Stimulated activated CD4-positive, alpha-beta T cell treated with anti-CD3 and anti-CD28 coated beads, Interleukin-2, amount 100 ng/mL, for 48 hours (primary cell): ENCODE results near the gene SEMA4A.
"Not testable (repeated sequence)": the region's sequence is repeated elsewhere in the genome, so short reads cannot be mapped to it uniquely, and the experiment has no call there.

Experiments used
- DNase-seq, 2 donors: peaks; one replicate each; pipeline ENCODE4 v3.0.0-alpha.2; 2020

Gene SEMA4A

DNA sequence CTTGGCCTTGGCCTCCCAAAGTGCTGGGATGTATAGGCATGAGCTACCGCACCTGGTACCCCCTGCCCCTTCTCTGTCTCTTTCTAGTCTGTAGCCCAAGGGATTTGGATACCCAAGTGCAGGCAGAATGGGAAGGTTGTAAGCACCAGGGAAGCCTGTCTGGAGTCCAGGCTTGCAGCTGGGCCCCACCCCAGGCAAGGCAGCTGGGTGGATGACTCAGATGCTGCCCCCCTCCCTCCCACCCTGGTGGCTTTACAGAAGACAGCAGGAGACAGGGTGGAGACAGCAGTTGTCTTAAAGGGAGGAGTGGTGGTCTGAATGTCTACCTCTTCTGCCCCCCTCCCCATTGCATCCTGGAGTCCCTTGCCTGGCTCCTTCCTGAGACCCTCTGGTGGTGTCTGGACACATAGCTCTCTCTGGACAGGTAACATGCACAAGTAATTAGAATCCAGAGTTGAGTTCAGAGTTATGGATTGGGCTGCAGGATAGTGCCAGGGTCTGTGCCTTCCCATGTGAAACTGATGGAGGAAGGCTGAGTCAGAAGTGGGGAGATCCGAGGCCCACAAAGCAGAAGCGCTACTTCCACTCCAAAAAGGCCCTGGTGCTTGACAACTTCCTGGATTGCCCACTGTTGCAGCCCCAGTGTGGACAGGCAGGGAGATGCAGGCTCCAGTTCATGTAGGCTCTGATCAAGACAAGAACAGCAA is 33.7 kb upstream of the SEMA4A start:
- no peak for DNase-seq

DNA sequence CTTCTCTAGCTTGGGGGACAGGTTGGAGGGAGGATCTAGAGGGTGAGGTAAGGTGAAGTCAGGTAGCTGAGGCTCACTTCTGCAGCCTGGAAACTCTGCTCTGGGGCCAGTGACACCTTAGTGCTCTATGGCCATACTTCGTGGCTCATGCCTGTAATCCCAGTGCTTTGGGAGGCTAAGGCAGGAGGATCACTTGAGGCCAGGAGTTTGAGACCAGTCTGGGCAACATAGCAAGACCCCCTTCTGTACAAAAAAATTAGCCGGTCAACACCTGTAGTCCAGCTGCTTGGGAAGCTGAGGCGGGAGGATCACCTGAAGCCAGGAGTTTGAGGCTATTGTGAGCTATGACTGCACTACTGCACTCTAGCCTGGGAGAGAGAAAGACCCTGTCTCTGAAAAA is 33.1 kb upstream of the SEMA4A start:
- DNase-seq = no peak

GRCh38 chr1:156121005-156121404 is 32.4 kb upstream of the SEMA4A start:
- DNase-seq = not testable (repeated sequence)

GRCh38 chr1:156121457-156121856 is 31.9 kb upstream of the SEMA4A start:
- no peak for DNase-seq

- no peak for DNase-seq
Observed at GRCh38 chr1:156122086-156122485, 31.3 kb upstream of the SEMA4A start.

- no peak for DNase-seq
Observed at GRCh38 chr1:156122519-156123355, 30.6 kb upstream of the SEMA4A start.

DNA sequence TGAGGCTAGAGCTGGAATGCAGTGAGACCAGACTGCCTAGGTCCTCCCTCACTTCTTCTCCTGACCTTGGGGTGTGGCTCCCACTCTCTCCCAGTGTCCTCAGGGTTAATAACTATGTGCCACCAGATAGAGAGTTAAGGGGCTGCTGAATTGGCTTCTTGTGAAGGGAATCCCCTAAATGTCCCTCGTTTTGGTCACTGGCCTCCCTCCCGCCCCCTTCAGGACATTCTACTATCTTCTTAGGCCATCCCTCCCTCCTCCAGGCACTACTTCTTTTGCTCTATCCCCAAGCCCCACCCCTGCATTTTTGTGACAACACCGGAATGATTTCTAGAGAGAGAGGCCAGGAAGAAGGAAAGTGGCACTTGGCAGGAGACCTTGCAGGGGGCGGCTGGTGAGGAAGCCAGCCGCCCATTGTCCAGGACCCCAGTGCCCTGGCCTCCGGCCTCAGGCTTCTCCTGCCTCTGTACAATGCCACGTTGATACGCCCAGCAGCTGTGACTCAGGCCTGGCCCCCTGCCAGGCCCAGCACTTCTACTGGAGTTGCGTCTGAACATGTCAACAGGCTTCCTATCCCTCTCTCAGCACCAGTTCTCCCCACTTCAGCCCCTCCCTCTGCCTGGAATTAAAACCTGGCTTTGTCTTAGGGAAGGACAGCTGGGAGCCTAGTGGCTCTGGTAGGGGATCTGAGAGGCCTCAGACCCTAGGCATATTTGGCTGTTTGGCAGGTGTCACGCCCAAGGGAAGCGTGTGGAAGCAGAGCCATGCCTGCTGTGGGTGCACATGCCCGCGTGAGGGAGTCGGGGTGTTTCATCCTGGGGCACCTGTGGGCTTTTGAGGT is 29.8 kb upstream of the SEMA4A start:
- DNase-seq = peak in 1 of 2 donors; percentile 53

DNA sequence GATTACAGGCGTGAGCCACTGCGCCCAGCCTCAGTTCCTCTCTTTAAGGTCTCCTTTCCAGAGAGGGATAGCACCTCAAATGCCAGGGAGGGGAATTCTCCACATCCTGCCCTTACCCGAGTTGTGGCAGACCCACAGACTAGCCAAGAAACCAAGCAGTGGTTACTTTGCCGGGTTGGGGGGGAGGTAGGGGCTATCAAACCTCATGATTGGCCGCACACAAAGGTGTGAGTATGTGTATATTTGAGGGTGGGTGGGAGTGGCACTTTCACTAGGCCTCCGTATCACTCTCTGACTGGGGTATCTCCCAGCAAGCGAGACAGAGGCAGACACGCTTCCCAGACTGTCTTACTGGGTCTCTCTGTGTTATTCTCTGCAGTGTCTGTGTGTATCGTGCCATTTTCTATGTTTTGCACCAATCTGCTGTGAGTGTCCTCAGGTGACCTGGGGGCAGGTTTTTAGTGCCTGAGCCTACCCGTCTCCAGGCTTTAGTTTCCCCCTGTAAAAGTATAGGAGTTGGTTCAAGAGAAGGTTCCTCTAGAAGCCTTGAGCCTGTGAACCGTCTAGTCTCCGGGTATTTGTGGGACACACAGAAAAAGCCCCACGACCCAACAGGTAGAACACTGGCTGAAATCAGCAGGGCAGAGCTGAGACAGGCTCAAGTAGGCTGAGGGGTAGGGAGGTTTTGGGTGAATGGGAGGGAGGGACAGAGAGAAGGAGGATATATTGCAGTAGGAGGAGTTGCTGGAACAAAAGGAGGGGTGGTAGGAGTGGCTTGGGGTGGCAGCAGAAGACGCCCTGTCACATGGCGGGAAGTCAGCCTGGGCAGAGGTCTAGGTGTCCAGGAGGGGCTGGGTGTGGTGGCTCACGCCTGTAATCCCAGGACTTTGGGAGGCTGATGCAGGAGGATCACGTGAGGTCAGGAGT is 28.6 kb upstream of the SEMA4A start:
- DNase-seq = no peak

DNA sequence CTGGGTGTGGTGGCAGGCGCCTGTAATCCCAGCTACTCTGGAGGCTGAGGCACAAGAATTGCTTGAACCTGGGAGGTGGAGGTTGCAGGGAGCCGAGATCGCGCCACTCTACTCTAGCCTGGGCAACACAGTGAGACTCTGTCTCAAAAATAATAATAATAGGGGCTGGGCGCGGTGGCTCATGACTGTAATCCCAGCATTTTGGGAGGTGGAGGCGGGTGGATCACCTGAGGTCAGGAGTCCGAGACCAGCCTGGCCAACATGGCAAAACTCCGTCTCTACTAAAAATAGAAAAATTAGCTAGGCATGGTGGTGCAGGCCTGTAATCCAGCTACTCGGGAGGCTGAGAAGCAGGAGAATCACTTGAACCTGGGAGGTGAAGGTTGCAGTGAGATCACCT is 27.8 kb upstream of the SEMA4A start:
- DNase-seq = not testable (repeated sequence)

- peak in 1 of 2 donors; percentile 40 for DNase-seq
Observed at GRCh38 chr1:156126043-156126629, 27.2 kb upstream of the SEMA4A start.

DNA sequence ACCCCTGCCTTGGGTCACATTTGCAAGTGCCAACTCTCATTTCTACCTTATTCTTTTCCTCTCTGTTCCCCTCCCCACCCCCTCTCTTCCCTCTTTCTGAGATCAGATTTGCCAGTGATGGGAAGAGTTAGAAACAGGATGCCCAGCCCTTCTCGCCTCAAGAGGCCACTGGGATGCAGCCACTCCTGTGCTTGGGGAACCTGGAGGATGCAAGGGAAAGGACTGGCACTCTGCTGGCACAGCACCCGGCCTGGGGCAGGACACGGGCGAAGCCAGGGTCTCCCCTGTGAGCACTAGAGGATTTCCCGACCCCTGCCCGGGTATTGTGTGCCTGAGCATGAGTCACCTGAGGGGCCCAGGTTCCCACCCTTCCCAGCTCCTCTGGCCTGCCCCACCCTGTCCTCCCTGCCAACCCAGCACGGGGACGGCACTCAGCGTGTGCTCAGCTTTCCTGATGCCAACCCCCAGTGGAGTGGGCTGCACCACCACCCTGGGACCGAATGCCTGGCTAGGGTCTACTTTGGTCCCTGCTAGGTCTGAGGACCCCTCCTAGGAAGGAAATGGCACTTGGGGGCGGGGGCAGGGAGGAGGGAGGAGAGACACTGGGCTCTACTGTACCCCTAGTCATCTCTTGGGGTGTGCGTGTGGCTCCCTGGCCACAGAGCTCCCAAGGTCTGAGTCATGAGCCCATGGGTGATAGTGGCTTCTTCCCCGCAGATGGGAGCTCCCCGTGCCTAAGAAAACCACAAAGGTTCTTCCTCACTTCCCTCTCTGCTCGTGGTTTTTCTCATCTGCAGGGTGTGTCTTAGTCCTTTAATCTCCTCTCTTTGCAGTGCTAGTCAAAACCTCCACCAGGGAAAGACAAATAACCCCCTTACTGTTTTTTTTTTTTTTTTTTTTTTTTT is 26.5 kb upstream of the SEMA4A start:
- peak; percentile 67 to 75 for DNase-seq

- DNase-seq = no peak
Observed at GRCh38 chr1:156128308-156128653, 25.1 kb upstream of the SEMA4A start.

- DNase-seq = no peak
Observed at GRCh38 chr1:156128654-156129597, 24.5 kb upstream of the SEMA4A start.

- peak; percentile 87 to 88 for DNase-seq
Observed at GRCh38 chr1:156129687-156130577, 23.5 kb upstream of the SEMA4A start.

DNA sequence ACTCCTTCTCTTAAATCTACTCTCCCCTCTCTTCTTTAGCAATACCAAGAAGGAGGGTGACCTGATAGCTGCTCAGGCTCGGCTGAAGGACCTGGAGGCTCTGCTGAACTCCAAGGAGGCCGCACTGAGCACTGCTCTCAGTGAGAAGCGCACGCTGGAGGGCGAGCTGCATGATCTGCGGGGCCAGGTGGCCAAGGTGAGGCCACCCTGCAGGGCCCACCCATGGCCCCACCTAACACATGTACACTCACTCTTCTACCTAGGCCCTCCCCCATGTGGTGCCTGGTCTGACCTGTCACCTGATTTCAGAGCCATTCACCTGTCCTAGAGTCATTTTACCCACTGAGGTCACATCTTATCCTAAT is 22.8 kb upstream of the SEMA4A start:
- DNase-seq = no peak

DNA sequence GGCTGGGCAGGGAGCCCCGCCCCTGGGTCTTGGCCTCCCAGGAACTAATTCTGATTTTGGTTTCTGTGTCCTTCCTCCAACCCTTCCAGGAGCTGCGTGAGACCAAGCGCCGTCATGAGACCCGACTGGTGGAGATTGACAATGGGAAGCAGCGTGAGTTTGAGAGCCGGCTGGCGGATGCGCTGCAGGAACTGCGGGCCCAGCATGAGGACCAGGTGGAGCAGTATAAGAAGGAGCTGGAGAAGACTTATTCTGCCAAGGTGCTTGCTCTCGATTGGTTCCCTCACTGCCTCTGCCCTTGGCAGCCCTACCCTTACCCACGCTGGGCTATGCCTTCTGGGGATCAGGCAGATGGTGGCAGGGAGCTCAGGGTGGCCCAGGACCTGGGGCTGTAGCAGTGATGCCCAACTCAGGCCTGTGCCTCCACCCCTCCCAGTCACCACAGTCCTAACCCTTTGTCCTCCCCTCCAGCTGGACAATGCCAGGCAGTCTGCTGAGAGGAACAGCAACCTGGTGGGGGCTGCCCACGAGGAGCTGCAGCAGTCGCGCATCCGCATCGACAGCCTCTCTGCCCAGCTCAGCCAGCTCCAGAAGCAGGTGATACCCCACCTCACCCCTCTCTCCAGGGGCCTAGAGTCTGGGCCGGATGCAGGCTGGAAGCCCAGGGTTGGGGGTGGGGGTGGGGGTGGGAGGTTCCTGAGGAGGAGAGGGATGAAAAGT is 18.5 kb upstream of the SEMA4A start:
- DNase-seq = no peak

DNA sequence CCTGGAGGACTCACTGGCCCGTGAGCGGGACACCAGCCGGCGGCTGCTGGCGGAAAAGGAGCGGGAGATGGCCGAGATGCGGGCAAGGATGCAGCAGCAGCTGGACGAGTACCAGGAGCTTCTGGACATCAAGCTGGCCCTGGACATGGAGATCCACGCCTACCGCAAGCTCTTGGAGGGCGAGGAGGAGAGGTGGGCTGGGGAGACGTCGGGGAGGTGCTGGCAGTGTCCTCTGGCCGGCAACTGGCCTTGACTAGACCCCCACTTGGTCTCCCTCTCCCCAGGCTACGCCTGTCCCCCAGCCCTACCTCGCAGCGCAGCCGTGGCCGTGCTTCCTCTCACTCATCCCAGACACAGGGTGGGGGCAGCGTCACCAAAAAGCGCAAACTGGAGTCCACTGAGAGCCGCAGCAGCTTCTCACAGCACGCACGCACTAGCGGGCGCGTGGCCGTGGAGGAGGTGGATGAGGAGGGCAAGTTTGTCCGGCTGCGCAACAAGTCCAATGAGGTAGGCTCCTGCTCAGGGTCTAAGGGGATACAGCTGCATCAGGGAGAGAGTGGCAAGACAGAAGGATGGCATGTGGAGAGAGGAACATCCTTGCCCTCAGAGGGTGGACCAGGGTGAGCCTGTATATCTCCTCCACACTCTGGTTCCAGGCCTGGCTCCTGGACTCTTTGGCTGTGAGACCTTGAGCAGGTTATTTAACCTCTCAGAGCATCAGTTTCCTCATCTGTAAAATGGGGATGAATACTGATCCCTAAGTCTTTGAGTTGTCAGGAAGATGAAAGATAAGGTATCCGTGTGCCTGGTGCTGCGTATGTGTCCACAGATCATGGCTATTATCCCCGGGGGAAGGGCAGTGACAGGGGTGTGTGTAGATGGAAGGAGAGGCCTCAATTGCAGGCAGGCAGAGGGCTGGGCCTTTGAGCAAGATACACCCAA is 17.2 kb upstream of the SEMA4A start:
- DNase-seq = no peak
